A375 (cell line): ENCODE measurements around the gene LIMK1. TPM values are rescaled to one million over a fixed set of nuclear protein-coding genes. Genes with fewer than 3 reads are reported as not detected.

Experiments
- total RNA-seq: library from RNA; depleted of rRNA; stranded (reverse); fragments of >200 nt; shearing (Covaris generic); gene quantifications from 2 replicates; pipeline ENCODE4 v1.2.3, GENCODE V29; 2014; rRNA removed

Gene LIMK1
- total RNA-seq, result 20.7 and 20.9 TPM in 2 replicates

DNA sequence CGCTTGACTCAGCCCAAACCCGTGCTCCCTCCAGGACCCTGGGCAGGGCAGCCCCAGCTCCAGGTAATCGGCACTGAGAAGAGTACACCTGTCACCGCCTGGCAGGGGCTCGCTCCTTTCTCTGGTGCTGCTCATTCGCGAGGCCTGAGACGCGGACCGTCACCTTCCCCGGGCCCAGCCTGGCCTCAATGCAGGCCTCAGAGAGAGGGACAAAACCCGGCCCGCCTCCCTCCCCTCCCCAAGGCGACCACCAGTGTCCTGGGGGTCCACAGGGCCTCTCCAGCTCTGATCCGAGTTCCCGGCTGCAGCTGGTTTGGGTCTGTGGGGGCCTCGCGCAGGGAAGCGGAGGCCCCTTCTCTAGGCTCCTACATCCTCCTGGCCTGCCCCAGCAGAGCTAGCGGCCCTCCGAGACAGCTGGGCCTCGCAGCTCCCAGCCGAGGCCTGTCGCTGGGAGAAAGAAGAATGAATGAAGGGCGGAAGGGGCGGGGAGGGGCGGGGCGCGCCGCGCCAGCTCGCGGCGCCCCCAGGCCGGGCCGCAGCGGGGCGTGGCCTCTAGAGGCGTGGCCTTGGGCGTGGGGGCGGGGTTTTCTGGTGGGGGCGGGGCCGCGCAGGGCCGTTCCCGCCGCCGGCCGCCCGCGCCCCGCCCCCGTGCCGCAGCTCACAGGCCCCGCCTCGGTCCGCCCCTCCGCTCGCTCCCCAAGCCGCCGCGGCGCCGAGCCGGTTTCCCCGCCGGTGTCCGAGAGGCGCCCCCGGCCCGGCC, at the start of gene LIMK1:
Gene LIMK1 (plus strand): TSS at position 688 of the 760 bp plus-strand sequence. CDS start 187 bp downstream, outside the sequence.

Other genes with a start within 250 kb of the LIMK1 start
- 19.9 TPM in 2 replicates for gene METTL27, start 241.3 kb upstream of the LIMK1 start, total RNA-seq
- gene TMEM270, start 222.6 kb upstream of the LIMK1 start, total RNA-seq, result 0.93 TPM in 1 of 2 replicates, not detected in the other
- gene ELN, start 55.6 kb upstream of the LIMK1 start, total RNA-seq, result 0.04 TPM in 1 of 2 replicates, not detected in the other
- gene EIF4H, start 90.6 kb downstream of the LIMK1 start, total RNA-seq, result 322 and 335 TPM in 2 replicates
- 4.8 and 6.9 TPM in 2 replicates for gene LAT2, start 126.2 kb downstream of the LIMK1 start, total RNA-seq
- gene RFC2, start 170.6 kb downstream of the LIMK1 start, total RNA-seq, result 72.5 and 75.2 TPM in 2 replicates
- gene CLIP2, start 205.6 kb downstream of the LIMK1 start, total RNA-seq, result 22.7 and 22.8 TPM in 2 replicates